A549 (cell line): Measurements from ENCODE around the gene SGSM1. TPM values are rescaled to one million over a fixed set of nuclear protein-coding genes. Genes with fewer than 3 reads are reported as not detected.

Source experiments
- ATAC-seq, 2 experiments: fragments of 200-7000 bp in 1 of 2; fragments of >200 bp in 1 of 2; cut with Nextera tagmentation in 1 of 2; cut with Tn5 transposase in 1 of 2; 3 replicates each; pipeline versions ENCODE4 v1.8.0 to v1.9.1; 2018 to 2020; ENCODE audit warnings: mild to moderate bottlenecking in 1 of 2, moderate library complexity in 1 of 2
- CTCF ChIA-PET: fragments of 300-600 bp; sonication (Branson Sonifier 250); formaldehyde crosslinking; extraction: SDS; loops from one replicate; lab custom pipeline; 2021; ENCODE audit warnings: antibody characterized with exemption, inconsistent platforms; lab: Yijun Ruan, JAX
- POLR2A ChIA-PET: fragments of 350-600 bp; formaldehyde crosslinking; extraction: SDS; loops from one replicate; lab custom pipeline; 2021; ENCODE audit warnings: antibody characterized with exemption, inconsistent platforms; lab: Yijun Ruan, JAX
- DNase-seq, 2 experiments: peaks; one replicate each; pipeline versions ENCODE4 v3.0.0 to v3.0.0-alpha.2; 2011 to 2016; ENCODE audit warnings: low read depth in 1 of 2, low spot score in 1 of 2
- FAIRE-seq: peaks from 2 replicates; lab custom pipeline; 2011; peaks lifted over from hg19 to GRCh38; lab: Jason Lieb, UNC
- H3K27ac ChIP-seq, 2 experiments: fragments of >200 bp; sonication (Bioruptor Twin); formaldehyde crosslinking; 3 replicates each; pipeline ENCODE4 v1.5.1; 2016 to 2017
- H3K4me1 ChIP-seq: fragments of >200 bp; sonication (Bioruptor Twin); formaldehyde crosslinking; 3 replicates; pipeline ENCODE4 v1.6.1; 2016
- H3K4me2 ChIP-seq: fragments of >200 bp; sonication (Bioruptor Twin); formaldehyde crosslinking; 3 replicates; pipeline ENCODE4 v1.6.1; 2016
- H3K4me3 ChIP-seq: fragments of >200 bp; sonication (Bioruptor Twin); formaldehyde crosslinking; 3 replicates; pipeline ENCODE4 v1.5.1; 2016
- H3K9me3 ChIP-seq: fragments of >200 bp; sonication (Bioruptor Twin); formaldehyde crosslinking; 3 replicates; pipeline ENCODE4 v1.6.1; 2016
- BCL3 ChIP-seq: fragments of >200 bp; sonication (Bioruptor Twin); formaldehyde crosslinking; IDR thresholded peaks from 3 replicates; pipeline ENCODE4 v1.6.1; 2016
- BHLHE40 ChIP-seq: IDR thresholded peaks from 2 replicates; pipeline ENCODE4 v1.6.1; 2012; ENCODE audit warnings: low read depth, low read length, inconsistent platforms
- CBX2 ChIP-seq: fragments of 200-600 bp; sonication (generic); IDR thresholded peaks from 2 replicates; pipeline ENCODE4 v1.6.1; 2016; ENCODE audit warnings: low read depth, mild to moderate bottlenecking, borderline replicate concordance
- CBX8 ChIP-seq: fragments of 200-600 bp; sonication (generic); IDR thresholded peaks from 2 replicates; pipeline ENCODE4 v1.6.1; 2016
- CEBPB ChIP-seq, 2 experiments: fragments of >200 bp in 1 of 2; sonication (Bioruptor Twin) in 1 of 2; formaldehyde crosslinking in 1 of 2; IDR thresholded peaks; 2 replicates each; pipeline ENCODE4 v1.6.1; 2012 to 2016
- EHF ChIP-seq: fragments of 250-450 bp; sonication (Bioruptor Pico); IDR thresholded peaks from 2 replicates; pipeline ENCODE4 v1.5.0; 2020; ENCODE audit warnings: mild to moderate bottlenecking
- EHMT2 ChIP-seq: fragments of 200-600 bp; sonication (generic); IDR thresholded peaks from 2 replicates; pipeline ENCODE4 v1.6.1; 2016; ENCODE audit warnings: antibody characterized with exemption, low read depth, mild to moderate bottlenecking, moderate library complexity
- FOSL2 ChIP-seq, 2 experiments: fragments of 450-650 bp in 1 of 2; fragments of >200 bp in 1 of 2; sonication (Bioruptor Twin) in 1 of 2; formaldehyde crosslinking; IDR thresholded peaks; 2 replicates each; pipeline versions ENCODE4 v1.5.0 to v1.6.1; 2016 to 2020; ENCODE audit warnings: mild to moderate bottlenecking in 1 of 2, moderate library complexity in 1 of 2
- GATA3 ChIP-seq: IDR thresholded peaks from 2 replicates; pipeline ENCODE4 v1.6.1; 2012; ENCODE audit warnings: borderline replicate concordance
- HDAC2 ChIP-seq: fragments of 200-600 bp; sonication (generic); IDR thresholded peaks from 2 replicates; pipeline ENCODE4 v1.6.1; 2016
- HEYL ChIP-seq: fragments of 250-450 bp; sonication (Bioruptor Pico); IDR thresholded peaks from 2 replicates; pipeline ENCODE4 v1.8.0; 2021; ENCODE audit warnings: mild to moderate bottlenecking, moderate library complexity
- MAFK ChIP-seq: fragments of 450-650 bp; IDR thresholded peaks from 2 replicates; pipeline ENCODE4 v1.6.1; 2014; ENCODE audit not compliant: partially characterized antibody
- MAZ ChIP-seq: fragments of 150-350 bp; IDR thresholded peaks from 2 replicates; pipeline ENCODE4 v1.6.1; 2014; ENCODE audit warnings: antibody characterized with exemption, low read depth, low read length, borderline replicate concordance
- MYC ChIP-seq: IDR thresholded peaks from 2 replicates; pipeline ENCODE4 v1.6.1; 2012; ENCODE audit warnings: mild to moderate bottlenecking, inconsistent platforms, low read length, improper control_type of control experiment, borderline replicate concordance
- NR3C1 ChIP-seq: fragments of >200 bp; sonication (Bioruptor Twin); formaldehyde crosslinking; IDR thresholded peaks from 3 replicates; pipeline ENCODE4 v1.6.1; 2017
- POLR2A ChIP-seq: IDR thresholded peaks from 2 replicates; pipeline ENCODE4 v1.6.1; 2012; ENCODE audit warnings: mild to moderate bottlenecking, low read length
- RAD21 ChIP-seq, 2 experiments: fragments of >200 bp in 1 of 2; sonication (Bioruptor Twin) in 1 of 2; formaldehyde crosslinking in 1 of 2; IDR thresholded peaks in 1 of 2; conservative IDR thresholded peaks in 1 of 2; 2 replicates in 1 of 2; 3 replicates in 1 of 2; pipeline ENCODE4 v1.6.1; 2012 to 2018; ENCODE audit warnings: inconsistent platforms in 1 of 2
- SMC3 ChIP-seq: fragments of >200 bp; sonication (Bioruptor Twin); formaldehyde crosslinking; IDR thresholded peaks from 3 replicates; pipeline ENCODE4 v1.6.1; 2018; ENCODE audit warnings: inconsistent platforms
- SREBF2 ChIP-seq: fragments of 450-650 bp; IDR thresholded peaks from 2 replicates; pipeline ENCODE4 v1.6.1; 2014; ENCODE audit warnings: mild to moderate bottlenecking, moderate library complexity
- ZFP36 ChIP-seq: fragments of 450-650 bp; IDR thresholded peaks from 2 replicates; pipeline ENCODE4 v1.6.1; 2014; ENCODE audit warnings: borderline replicate concordance; ENCODE audit not compliant: partially characterized antibody
- WGBS: methylation state at CpG from one replicate; pipeline ENCODE4 v1.1.6; 2017; ENCODE audit errors: missing lambda C conversion rate; 5-methylcytosine and 5-hydroxymethylcytosine counted together
- polyA plus RNA-seq, 4 experiments: library from polyadenylated mRNA; depleted of rRNA in 3 of 4; stranded (reverse); fragments of >200 nt; fragmentation: RNase III in 1 of 4; extraction: RNeasy Plus Mini Kit Qiagen cat#74134 plus additional on column Dnase treatment in 1 of 4; gene quantifications; 2 replicates in 3 of 4; 3 replicates in 1 of 4; pipeline ENCODE4 v1.2.3, GENCODE V29; 2011 to 2017
- TF ChIP-seq, protein P1 (sequence below): fragments of >200 bp; sonication (Bioruptor Twin); formaldehyde crosslinking; IDR thresholded peaks from 3 replicates; pipeline ENCODE4 v1.5.1; 2016

The SGSM1 gene
- polyA plus RNA-seq, 2 of the 4 experiments (the other 2 are of a cell fraction): 0.50 to 1.4 TPM

DNA sequence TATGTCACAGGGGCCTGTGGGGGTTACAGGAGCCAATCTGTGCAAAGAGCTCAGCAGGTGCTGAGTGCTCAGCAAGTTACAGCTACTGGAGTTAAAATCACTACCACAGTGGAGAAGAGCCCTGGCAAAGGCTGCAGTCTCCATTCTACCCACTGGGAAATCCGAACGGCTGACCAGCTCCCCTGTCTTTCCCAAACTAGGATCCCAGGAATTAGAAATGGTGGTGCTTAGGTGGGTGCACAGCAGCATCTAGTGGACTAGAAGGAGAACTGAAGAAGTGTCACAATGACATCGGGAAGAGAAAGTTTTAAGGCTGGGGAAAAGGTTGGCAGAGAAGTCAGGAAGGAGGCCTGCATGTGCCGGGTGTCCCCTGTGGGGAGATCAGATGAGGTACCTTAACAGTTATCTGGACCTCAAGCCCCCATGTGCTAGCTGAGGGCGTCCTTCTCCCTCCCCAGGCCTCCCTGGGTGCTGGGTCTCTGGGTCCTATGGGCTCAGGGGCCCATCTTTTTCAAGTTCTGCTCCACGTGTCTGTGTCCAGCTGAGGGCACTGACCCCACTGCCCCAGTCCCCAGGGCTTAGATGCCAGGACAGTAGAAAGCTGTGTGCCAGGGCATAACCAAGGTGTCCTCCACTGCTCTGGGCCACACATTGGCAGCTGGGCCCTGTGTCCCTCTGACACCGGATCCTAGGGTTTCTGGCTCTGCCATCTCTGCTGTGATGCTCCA lies 33.4 kb upstream of the SGSM1 start:
- no peak overlapping the region for H3K27ac ChIP-seq
- no peaks in the 10 kb centered on the region for H3K9me3 ChIP-seq
- ATAC-seq (peak; percentile 95 to 97), DNase-seq (peak; percentile 69 to 71), FAIRE-seq (no peak)
- H3K4me1 ChIP-seq: no peaks in the 10 kb centered on the region
- no peak overlapping the region for H3K4me2 ChIP-seq
- ChIA-PET POLR2A (no interaction called here), CTCF (interaction anchor here (0.6 to 5.8 kb wide), 20 partner anchors 9 to 1000 kb away, joined by 3 to 44 read pairs (median 4); no protein-coding TSS in a partner anchor)
- no peak overlapping the region for H3K4me3 ChIP-seq
- TF ChIP-seq, protein P1, sequence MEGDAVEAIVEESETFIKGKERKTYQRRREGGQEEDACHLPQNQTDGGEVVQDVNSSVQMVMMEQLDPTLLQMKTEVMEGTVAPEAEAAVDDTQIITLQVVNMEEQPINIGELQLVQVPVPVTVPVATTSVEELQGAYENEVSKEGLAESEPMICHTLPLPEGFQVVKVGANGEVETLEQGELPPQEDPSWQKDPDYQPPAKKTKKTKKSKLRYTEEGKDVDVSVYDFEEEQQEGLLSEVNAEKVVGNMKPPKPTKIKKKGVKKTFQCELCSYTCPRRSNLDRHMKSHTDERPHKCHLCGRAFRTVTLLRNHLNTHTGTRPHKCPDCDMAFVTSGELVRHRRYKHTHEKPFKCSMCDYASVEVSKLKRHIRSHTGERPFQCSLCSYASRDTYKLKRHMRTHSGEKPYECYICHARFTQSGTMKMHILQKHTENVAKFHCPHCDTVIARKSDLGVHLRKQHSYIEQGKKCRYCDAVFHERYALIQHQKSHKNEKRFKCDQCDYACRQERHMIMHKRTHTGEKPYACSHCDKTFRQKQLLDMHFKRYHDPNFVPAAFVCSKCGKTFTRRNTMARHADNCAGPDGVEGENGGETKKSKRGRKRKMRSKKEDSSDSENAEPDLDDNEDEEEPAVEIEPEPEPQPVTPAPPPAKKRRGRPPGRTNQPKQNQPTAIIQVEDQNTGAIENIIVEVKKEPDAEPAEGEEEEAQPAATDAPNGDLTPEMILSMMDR: peak; percentile 49
- TF ChIP-seq RAD21 (conservative IDR thresholded peaks at IDR 0.05 in 1 of 2, IDR thresholded peaks at IDR 0.05 in 1 of 2) (peak; percentile 51 to 65; a peak in 4 of 5 replicates), SMC3 (0 out of 3 replicates have a peak, but pooled peaks have one; percentile 28), EHF (CRISPR knock-in tag) (no peak)
- 34% methylated on average over 7 of the region's 7 CpGs for WGBS

GRCh38 chr22:24775769-24776492 lies 30.1 kb upstream of the SGSM1 start:
- no peak for ATAC-seq
- ChIA-PET POLR2A (no interaction called here), CTCF (interaction anchor here (0.6 to 1.6 kb wide), 4 partner anchors 13 to 266 kb away, joined by 3 to 4 read pairs (median 3); no protein-coding TSS in a partner anchor)
- DNase-seq: no peak
- H3K9me3 ChIP-seq: no peaks in the 10 kb centered on the region
- H3K27ac ChIP-seq: no peak overlapping the region
- no peak overlapping the region for H3K4me2 ChIP-seq
- no peak overlapping the region for H3K4me3 ChIP-seq
- no peak for FAIRE-seq
- TF ChIP-seq MYC (no peak), GATA3 (no peak), HDAC2 (no peak), NR3C1 (no peak), EHMT2 (no peak), BCL3 (no peak), ZFP36 (no peak), SREBF2 (no peak), CEBPB (IDR thresholded peaks at IDR 0.05) (no peak), POLR2A (no peak), FOSL2 (IDR thresholded peaks at IDR 0.05) (no peak), FOSL2 (CRISPR knock-in tag; IDR thresholded peaks at IDR 0.05) (no peak), HEYL (CRISPR knock-in tag) (no peak), MAZ (no peak), BHLHE40 (no peak), CBX2 (no peak), CBX8 (no peak), MAFK (no peak)
- WGBS: 51% methylated on average over 10 of the region's 11 CpGs
- no peaks in the 10 kb centered on the region for H3K4me1 ChIP-seq
